Ovary (tissue), 3 donors: ENCODE data around the gene BICDL2.

Source experiments
- CTCF ChIP-seq, 3 donors: fragments of 450-650 bp in 2 of 3; fragments of 200-600 bp in 1 of 3; IDR thresholded peaks; one replicate each; pipeline versions ENCODE4 v1.5.1 to v1.8.0; 2016 to 2022; ENCODE audit warnings: antibody characterized with exemption in 3 of 3, mild to moderate bottlenecking in 1 of 3
- POLR2A ChIP-seq: fragments of 450-650 bp; IDR thresholded peaks from one replicate; pipeline ENCODE4 v1.6.1; 2017; ENCODE audit warnings: antibody characterized with exemption, mild to moderate bottlenecking, moderate library complexity
- donor health status: DM: no; HTN: no; CAD: no.

DNA sequence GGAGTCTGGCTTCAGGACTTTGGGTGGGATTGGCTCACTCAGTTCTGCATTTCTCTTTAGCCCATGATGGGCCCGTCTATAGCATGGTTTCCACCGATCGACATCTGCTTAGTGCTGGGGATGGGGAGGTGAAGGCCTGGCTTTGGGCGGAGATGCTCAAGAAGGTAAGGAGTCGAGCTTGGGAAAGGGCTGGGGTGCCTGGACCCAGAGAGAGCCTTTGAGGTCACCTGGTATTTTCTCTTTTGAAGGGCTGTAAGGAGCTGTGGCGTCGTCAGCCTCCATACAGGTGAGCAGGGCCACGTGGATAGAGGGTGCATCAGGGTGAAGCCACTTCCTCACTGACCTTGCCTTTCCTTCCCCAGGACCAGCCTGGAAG lies 10.8 kb downstream of the BICDL2 start:
- TF ChIP-seq POLR2A (no peak), CTCF (IDR thresholded peaks at IDR 0.05) (no peak)
